ENCODE results near the gene NT5DC4. TPM values are rescaled to one million over a fixed set of nuclear protein-coding genes. Genes with fewer than 3 reads are reported as not detected.

NT5DC4 gene
- total and polyA plus RNA-seq, 2 of the 8 experiments (the other 6 are each of a cell fraction or from before 2014, with no cell fraction given), result not detected

- TF ChIP-seq ATF3 (IDR thresholded peaks at IDR 0.05; ENCODE audit: insufficient read depth, low read depth, low read length) (no peak), TAF1 (IDR thresholded peaks at IDR 0.05; ENCODE audit: low read depth, low read length) (no peak), EGR1 (IDR thresholded peaks at IDR 0.05; ENCODE audit: borderline replicate concordance, low read depth, low read length) (no peak)
Observed at GRCh38 chr2:112713585-112713925, 7.3 kb upstream of the NT5DC4 start (continued).

Data from H1 (cell line).